HG03432 (cell line): ENCODE results near the gene ZNF862.

Experiments
- ATAC-seq: cut with Tn5 transposase; IDR thresholded peaks from one replicate; pipeline ENCODE4 v1.9.1; 2021; ENCODE audit warnings: mild to moderate bottlenecking, moderate library complexity; ENCODE audit not compliant: unreplicated experiment

ZNF862 gene

GRCh38 chr7:149838224-149838991 lies at the start of gene ZNF862:
ZNF862 (plus strand) TSS chr7:149838375; CDS start chr7:149838612, 237 bp downstream.
- peak; percentile 99 for ATAC-seq

GRCh38 chr7:149789101-149789500 lies 49.1 kb upstream of the ZNF862 start:
- ATAC-seq, result no peak

GRCh38 chr7:149790146-149790548 lies 48.0 kb upstream of the ZNF862 start:
- no peak for ATAC-seq

- no peak for ATAC-seq
Measured at GRCh38 chr7:149790754-149791360, 47.3 kb upstream of the ZNF862 start.

- no peak for ATAC-seq
Measured at GRCh38 chr7:149791411-149792219, 46.6 kb upstream of the ZNF862 start.

- ATAC-seq, result no peak
Measured at GRCh38 chr7:149792220-149792595, 46.0 kb upstream of the ZNF862 start.

- no peak for ATAC-seq
Measured at GRCh38 chr7:149793261-149793660, 44.9 kb upstream of the ZNF862 start.

- no peak for ATAC-seq
Measured at GRCh38 chr7:149794661-149795060, 43.5 kb upstream of the ZNF862 start.

- no peak for ATAC-seq
Measured at GRCh38 chr7:149795126-149795525, 43.0 kb upstream of the ZNF862 start.

- no peak for ATAC-seq
Measured at GRCh38 chr7:149796287-149796860, 41.8 kb upstream of the ZNF862 start.

GRCh38 chr7:149797771-149798170 lies 40.4 kb upstream of the ZNF862 start:
- ATAC-seq, result no peak

- ATAC-seq, result no peak
Measured at GRCh38 chr7:149799397-149800168, 38.6 kb upstream of the ZNF862 start.

GRCh38 chr7:149800169-149800555 lies 38.0 kb upstream of the ZNF862 start:
- no peak for ATAC-seq

- ATAC-seq, result no peak
Measured at GRCh38 chr7:149801002-149801566, 37.1 kb upstream of the ZNF862 start.

- no peak for ATAC-seq
Measured at GRCh38 chr7:149801816-149802215, 36.4 kb upstream of the ZNF862 start.

- ATAC-seq, result no peak
Measured at GRCh38 chr7:149802966-149803365, 35.2 kb upstream of the ZNF862 start.

- no peak for ATAC-seq
Measured at GRCh38 chr7:149803551-149804074, 34.6 kb upstream of the ZNF862 start.

- no peak for ATAC-seq
Measured at GRCh38 chr7:149804106-149804505, 34.1 kb upstream of the ZNF862 start.

GRCh38 chr7:149806726-149807125 lies 31.4 kb upstream of the ZNF862 start:
- ATAC-seq, result no peak

GRCh38 chr7:149808311-149808710 lies 29.9 kb upstream of the ZNF862 start:
- no peak for ATAC-seq
